Trophoblast cell (in vitro differentiated cells and primary cell): Measurements from ENCODE around the gene HYCC1.

ENCODE experiments used
- DNase-seq, 2 donors: peaks; one replicate each; pipeline ENCODE4 v3.0.0-alpha.2; 2016
- H2AFZ ChIP-seq: 2 replicates; pipeline ENCODE4 v1.6.1; 2013; ENCODE audit warnings: low read length, moderate library complexity, mild to moderate bottlenecking; ENCODE audit not compliant: insufficient read depth, poor library complexity
- H2AK5ac ChIP-seq: 2 replicates; pipeline ENCODE4 v1.6.1; 2013; ENCODE audit warnings: mild to moderate bottlenecking, low read length
- H2BK120ac ChIP-seq: 2 replicates; pipeline ENCODE4 v1.6.1; 2013; ENCODE audit warnings: low read length, mild to moderate bottlenecking, moderate library complexity; ENCODE audit not compliant: insufficient read depth, poor library complexity
- H2BK12ac ChIP-seq: 2 replicates; pipeline ENCODE4 v1.6.1; 2013; ENCODE audit warnings: mild to moderate bottlenecking, low read length, moderate library complexity
- H2BK5ac ChIP-seq: 2 replicates; pipeline ENCODE4 v1.6.1; 2013; ENCODE audit warnings: low read length, low read depth, moderate library complexity, mild to moderate bottlenecking; ENCODE audit not compliant: poor library complexity
- H3K14ac ChIP-seq: 2 replicates; pipeline ENCODE4 v1.6.1; 2013; ENCODE audit warnings: mild to moderate bottlenecking, low read length
- H3K18ac ChIP-seq: 2 replicates; pipeline ENCODE4 v1.6.1; 2013; ENCODE audit warnings: mild to moderate bottlenecking, low read length
- H3K23ac ChIP-seq: 2 replicates; pipeline ENCODE4 v1.6.1; 2013; ENCODE audit warnings: low read length
- H3K27ac ChIP-seq: 2 replicates; pipeline ENCODE4 v1.5.1; 2013; ENCODE audit warnings: low read depth, mild to moderate bottlenecking, inconsistent platforms, low read length, moderate library complexity
- H3K27me3 ChIP-seq: 2 replicates; pipeline ENCODE4 v1.6.1; 2013; ENCODE audit warnings: inconsistent platforms, mild to moderate bottlenecking, low read length, moderate library complexity; ENCODE audit not compliant: insufficient read depth
- H3K36me3 ChIP-seq, 2 experiments: 1 replicate in 1 of 2; 2 replicates in 1 of 2; pipeline ENCODE4 v1.6.1; 2013; ENCODE audit warnings: low read length in 2 of 2, mild to moderate bottlenecking in 2 of 2, moderate library complexity in 1 of 2; ENCODE audit not compliant: insufficient read depth in 2 of 2, control insufficient read depth in 1 of 2
- H3K4ac ChIP-seq: 2 replicates; pipeline ENCODE4 v1.6.1; 2013; ENCODE audit warnings: low read depth, mild to moderate bottlenecking, low read length, moderate library complexity
- H3K4me1 ChIP-seq, 2 experiments: 1 replicate in 1 of 2; 2 replicates in 1 of 2; pipeline ENCODE4 v1.6.1; 2013; ENCODE audit warnings: low read length in 2 of 2, mild to moderate bottlenecking in 2 of 2, moderate library complexity in 1 of 2; ENCODE audit not compliant: insufficient read depth in 2 of 2, control insufficient read depth in 1 of 2
- H3K4me2 ChIP-seq: 2 replicates; pipeline ENCODE4 v1.6.1; 2013; ENCODE audit warnings: inconsistent platforms, mild to moderate bottlenecking, low read length, moderate library complexity
- H3K4me3 ChIP-seq: 2 replicates; pipeline ENCODE4 v1.5.1; 2013; ENCODE audit warnings: mild to moderate bottlenecking, low read depth, low read length, inconsistent platforms
- H3K79me1 ChIP-seq: one replicate; pipeline ENCODE4 v1.6.1; 2013; ENCODE audit warnings: low read length
- H3K79me2 ChIP-seq: 2 replicates; pipeline ENCODE4 v1.6.1; 2013; ENCODE audit warnings: low read length, mild to moderate bottlenecking; ENCODE audit not compliant: control insufficient read depth, insufficient read depth, poor library complexity
- H3K9ac ChIP-seq: 2 replicates; pipeline ENCODE4 v1.6.1; 2013; ENCODE audit warnings: mild to moderate bottlenecking, low read length
- H3K9me3 ChIP-seq: 2 replicates; pipeline ENCODE4 v1.6.1; 2013; ENCODE audit warnings: low read depth, mild to moderate bottlenecking, control low read depth, inconsistent platforms, low read length; ENCODE audit not compliant: insufficient read depth
- H4K12ac ChIP-seq: 2 replicates; pipeline ENCODE4 v1.6.1; 2013; ENCODE audit warnings: low read depth, mild to moderate bottlenecking, low read length, moderate library complexity
- H4K8ac ChIP-seq: 2 replicates; pipeline ENCODE4 v1.6.1; 2013; ENCODE audit warnings: low read depth, mild to moderate bottlenecking, low read length, moderate library complexity
- H4K91ac ChIP-seq: one replicate; pipeline ENCODE4 v1.6.1; 2013; ENCODE audit warnings: low read depth, mild to moderate bottlenecking, low read length, moderate library complexity
- WGBS: extraction: QIAGEN DNeasy Blood & Tissue Kit; methylation state at CpG from one replicate; pipeline ENCODE4 v1.1.7; 2013; ENCODE audit warnings: missing lambda C conversion rate; ENCODE audit not compliant: insufficient read length, insufficient coverage; ENCODE audit errors: extremely low coverage; 5-methylcytosine and 5-hydroxymethylcytosine counted together

The HYCC1 gene

GRCh38 chr7:23012186-23012585, 1.7 kb downstream of the HYCC1 start:
- H3K4me2 ChIP-seq, result no peak overlapping the region
- H2BK120ac ChIP-seq, result no peak overlapping the region
- H2AFZ ChIP-seq, result no peak overlapping the region
- no peak overlapping the region for H3K14ac ChIP-seq
- no peak for DNase-seq
- no peaks in the 10 kb centered on the region for H3K79me2 ChIP-seq
- no CpG with 5 or more reads among the region's 6 CpGs for WGBS
- no peak overlapping the region for H3K27ac ChIP-seq
- H3K27me3 ChIP-seq, result no peaks in the 10 kb centered on the region
- H3K9me3 ChIP-seq, result no peaks in the 10 kb centered on the region
- no peak overlapping the region for H3K4me3 ChIP-seq
- H3K18ac ChIP-seq, result no peak overlapping the region
- H4K12ac ChIP-seq, result no peak overlapping the region
- H3K79me1 ChIP-seq, result peaks cover 5% of the 10 kb centered on the region
- no peaks in the 10 kb centered on the region for H3K4me1 ChIP-seq
- H3K36me3 ChIP-seq, result no peaks in the 10 kb centered on the region
- no peak overlapping the region for H3K9ac ChIP-seq
- H2BK12ac ChIP-seq, result no peak overlapping the region
- H2BK5ac ChIP-seq, result no peak overlapping the region
- no peak overlapping the region for H4K8ac ChIP-seq
- H3K23ac ChIP-seq, result no peak overlapping the region
- no peak overlapping the region for H4K91ac ChIP-seq
- H3K4ac ChIP-seq, result no peak overlapping the region
- no peak overlapping the region for H2AK5ac ChIP-seq

- Histone ChIP-seq H3K14ac (no peak overlapping the region), H2BK12ac (no peak overlapping the region), H3K4me1 (no peaks in the 10 kb centered on the region), H3K79me1 (peaks cover 5% of the 10 kb centered on the region), H3K4me3 (no peak overlapping the region), H4K8ac (no peak overlapping the region), H4K12ac (no peak overlapping the region), H3K4me2 (no peak overlapping the region), H2BK120ac (no peak overlapping the region), H4K91ac (no peak overlapping the region), H3K9me3 (no peaks in the 10 kb centered on the region), H3K18ac (no peak overlapping the region), H3K4ac (no peak overlapping the region), H2AFZ (no peak overlapping the region), H3K27me3 (no peaks in the 10 kb centered on the region), H3K23ac (no peak overlapping the region), H3K27ac (no peak overlapping the region), H2AK5ac (no peak overlapping the region), H3K9ac (no peak overlapping the region), H2BK5ac (no peak overlapping the region), H3K79me2 (no peaks in the 10 kb centered on the region), H3K36me3 (no peaks in the 10 kb centered on the region)
- DNase-seq, result no peak
- WGBS, result no CpG with 5 or more reads among the region's 3 CpGs
These were observed 2.6 kb downstream of the HYCC1 start for GRCh38 chr7:23011222-23011924.

DNA sequence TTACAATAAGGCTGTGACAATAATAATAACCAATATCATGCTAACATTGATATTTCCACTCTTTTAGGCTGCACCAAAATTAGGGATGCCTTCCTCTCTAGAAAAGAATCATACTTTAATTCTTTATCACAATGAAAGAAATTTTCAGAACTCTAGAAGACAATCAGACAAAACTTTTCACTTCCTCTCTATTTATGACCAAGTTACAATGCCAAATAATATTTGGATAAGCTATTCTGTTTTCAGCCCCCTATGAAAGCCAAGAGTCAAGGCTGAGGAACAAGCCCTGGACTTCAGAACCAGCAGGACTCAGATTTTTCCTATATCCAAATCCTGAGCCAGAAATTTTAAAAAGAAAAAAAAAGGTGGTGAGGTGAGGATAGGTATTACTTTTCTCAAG, 4.6 kb downstream of the HYCC1 start:
- Histone ChIP-seq H3K79me2 (no peaks in the 10 kb centered on the region), H3K27ac (no peak overlapping the region), H3K4me1 (no peaks in the 10 kb centered on the region), H4K12ac (no peak overlapping the region), H3K9ac (no peak overlapping the region), H3K4me3 (no peak overlapping the region), H3K36me3 (no peaks in the 10 kb centered on the region), H3K9me3 (no peaks in the 10 kb centered on the region), H3K27me3 (no peaks in the 10 kb centered on the region), H3K14ac (no peak overlapping the region), H3K23ac (no peak overlapping the region), H2BK12ac (no peak overlapping the region), H2BK120ac (no peak overlapping the region), H2AK5ac (no peak overlapping the region), H2BK5ac (no peak overlapping the region), H4K91ac (no peak overlapping the region), H3K79me1 (peaks cover 5% of the 10 kb centered on the region), H2AFZ (no peak overlapping the region), H3K18ac (no peak overlapping the region), H3K4me2 (no peak overlapping the region), H4K8ac (no peak overlapping the region), H3K4ac (no peak overlapping the region)
- no peak for DNase-seq

GRCh38 chr7:23004247-23004520, 9.7 kb downstream of the HYCC1 start:
- Histone ChIP-seq H2BK12ac (no peak overlapping the region), H3K27me3 (no peaks in the 10 kb centered on the region), H2AFZ (no peak overlapping the region), H2BK120ac (no peak overlapping the region), H3K4me2 (no peak overlapping the region), H3K79me1 (no peaks in the 10 kb centered on the region), H3K79me2 (no peaks in the 10 kb centered on the region), H3K4me3 (no peak overlapping the region), H3K36me3 (no peaks in the 10 kb centered on the region), H3K18ac (no peak overlapping the region), H4K8ac (no peak overlapping the region), H2BK5ac (no peak overlapping the region), H3K4me1 (no peaks in the 10 kb centered on the region), H3K27ac (no peak overlapping the region), H4K91ac (no peak overlapping the region), H3K9ac (no peak overlapping the region), H4K12ac (no peak overlapping the region), H3K14ac (no peak overlapping the region), H2AK5ac (no peak overlapping the region), H3K9me3 (no peaks in the 10 kb centered on the region), H3K4ac (no peak overlapping the region), H3K23ac (no peak overlapping the region)
- no peak for DNase-seq
